Skeletal muscle satellite cell (primary cell): ENCODE data around the gene PLXNA4.

Experiments used
- H3K27me3 ChIP-seq: 2 replicates; pipeline ENCODE4 v1.7.0; 2013; ENCODE audit warnings: low read length; ENCODE audit not compliant: control insufficient read depth, insufficient read depth
- H3K36me3 ChIP-seq: 2 replicates; pipeline ENCODE4 v1.7.0; 2013; ENCODE audit warnings: mild to moderate bottlenecking, control low read depth, low read length; ENCODE audit not compliant: insufficient read depth
- H3K4me1 ChIP-seq: 2 replicates; pipeline ENCODE4 v1.7.0; 2013; ENCODE audit warnings: low read length; ENCODE audit not compliant: control insufficient read depth, insufficient read depth
- H3K4me2 ChIP-seq: 2 replicates; pipeline ENCODE4 v1.7.0; 2013; ENCODE audit warnings: mild to moderate bottlenecking, low read length
- H3K4me3 ChIP-seq: 2 replicates; pipeline ENCODE4 v1.7.0; 2013; ENCODE audit warnings: low read length
- H3K9ac ChIP-seq: 2 replicates; pipeline ENCODE4 v1.7.0; 2013; ENCODE audit warnings: mild to moderate bottlenecking, low read depth, low read length, moderate library complexity
- H3K9me3 ChIP-seq: replicated peaks from 2 replicates; pipeline ENCODE4 v1.7.0; 2013; ENCODE audit warnings: mild to moderate bottlenecking, control low read depth, low read length

Gene PLXNA4

DNA sequence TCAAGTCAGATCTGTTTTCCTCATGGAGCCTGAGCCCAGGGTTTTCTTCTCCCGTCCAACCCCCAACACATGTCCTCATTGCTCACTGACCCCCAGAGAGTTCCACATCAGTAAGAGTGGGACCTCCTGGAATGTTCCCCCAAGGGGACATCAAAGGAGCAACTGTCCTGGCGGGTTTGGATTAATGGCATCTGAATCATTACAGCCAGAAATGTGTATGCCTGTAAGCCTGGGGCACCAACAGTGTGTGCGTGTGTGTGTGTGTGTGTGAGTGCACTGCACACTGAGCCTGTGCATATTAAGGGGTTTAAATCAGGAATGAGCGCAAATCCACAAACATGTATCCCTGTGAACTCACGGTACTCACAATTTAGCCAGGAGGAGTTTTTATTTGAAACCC is 222.3 kb downstream of the PLXNA4 start:
- Histone ChIP-seq H3K36me3 (no peaks in the 10 kb centered on the region), H3K4me2 (no peak overlapping the region), H3K4me1 (no peaks in the 10 kb centered on the region), H3K27me3 (no peaks in the 10 kb centered on the region), H3K9me3 (no peaks in the 10 kb centered on the region), H3K9ac (no peak overlapping the region), H3K4me3 (no peak overlapping the region)

DNA sequence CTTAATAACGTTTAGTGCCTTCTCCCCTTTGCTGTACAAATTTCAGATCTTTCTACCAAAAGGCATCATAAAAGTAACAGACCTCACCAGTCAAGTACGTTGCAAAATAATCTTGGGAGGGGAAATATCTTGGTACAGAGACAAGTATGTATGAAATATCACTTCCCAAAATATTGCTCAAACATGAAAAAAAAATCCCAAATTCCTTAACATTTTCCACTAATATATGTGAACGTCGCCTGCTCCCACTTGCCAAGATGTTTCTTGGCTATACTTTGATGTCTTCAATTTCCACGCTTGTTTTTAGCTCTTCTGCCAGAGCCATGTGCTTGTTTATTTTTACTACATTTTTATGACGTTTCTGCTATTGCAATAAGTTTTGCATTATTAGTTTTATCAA is 223.5 kb downstream of the PLXNA4 start:
- no peak overlapping the region for H3K4me3 ChIP-seq
- no peaks in the 10 kb centered on the region for H3K9me3 ChIP-seq
- H3K27me3 ChIP-seq = no peaks in the 10 kb centered on the region
- no peak overlapping the region for H3K9ac ChIP-seq
- H3K4me2 ChIP-seq = no peak overlapping the region
- no peaks in the 10 kb centered on the region for H3K36me3 ChIP-seq
- no peaks in the 10 kb centered on the region for H3K4me1 ChIP-seq

DNA sequence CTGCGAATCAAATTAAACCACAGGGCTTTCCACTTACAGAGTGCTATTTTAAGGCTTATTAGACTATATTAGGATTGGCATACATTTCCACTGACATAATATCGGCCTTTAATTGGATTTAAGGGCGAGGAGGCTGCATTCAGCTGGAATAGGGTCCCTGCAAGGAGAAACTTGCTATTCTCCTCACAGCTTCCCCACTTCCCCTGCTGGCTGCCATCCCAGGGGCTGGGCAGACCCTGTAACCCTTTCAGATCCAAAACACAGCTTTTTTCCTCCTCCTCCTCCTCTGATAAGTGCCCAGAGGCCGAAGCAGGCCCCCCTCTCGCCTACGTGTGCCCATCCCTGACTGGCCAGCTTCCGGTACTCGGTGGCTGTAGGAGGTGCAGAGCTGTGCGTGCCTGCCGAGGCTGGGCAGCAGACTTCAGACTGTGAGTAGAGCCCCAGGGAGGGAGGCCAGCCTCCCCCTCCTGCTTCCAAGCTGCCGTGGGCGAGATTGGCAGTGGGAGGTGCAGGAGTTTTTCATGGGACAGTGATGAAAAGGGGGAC is 224.2 kb downstream of the PLXNA4 start:
- H3K4me1 ChIP-seq = no peaks in the 10 kb centered on the region
- no peak overlapping the region for H3K4me2 ChIP-seq
- no peaks in the 10 kb centered on the region for H3K27me3 ChIP-seq
- no peak overlapping the region for H3K4me3 ChIP-seq
- H3K9me3 ChIP-seq = no peaks in the 10 kb centered on the region
- no peak overlapping the region for H3K9ac ChIP-seq
- no peaks in the 10 kb centered on the region for H3K36me3 ChIP-seq

DNA sequence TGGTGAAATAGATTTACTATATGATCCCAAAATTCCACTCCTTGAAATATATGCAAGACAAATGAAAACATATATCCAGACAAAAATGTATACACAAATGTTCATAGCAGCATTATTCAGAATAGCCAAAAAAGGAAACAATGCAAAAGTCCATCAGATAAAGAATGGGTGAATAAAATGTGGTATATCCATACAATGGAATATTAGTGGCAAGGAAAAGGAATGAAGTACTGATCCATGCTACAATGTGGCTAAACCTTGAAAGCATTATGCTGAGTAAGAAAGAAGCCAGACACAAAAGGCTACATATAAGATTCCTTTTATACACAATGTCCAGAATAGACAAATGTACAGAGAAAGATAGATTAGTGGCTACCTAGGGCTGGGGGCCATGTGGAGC is 225.5 kb downstream of the PLXNA4 start:
- H3K9ac ChIP-seq = no peak overlapping the region
- no peaks in the 10 kb centered on the region for H3K4me1 ChIP-seq
- H3K36me3 ChIP-seq = no peaks in the 10 kb centered on the region
- no peaks in the 10 kb centered on the region for H3K9me3 ChIP-seq
- no peak overlapping the region for H3K4me3 ChIP-seq
- no peaks in the 10 kb centered on the region for H3K27me3 ChIP-seq
- no peak overlapping the region for H3K4me2 ChIP-seq

DNA sequence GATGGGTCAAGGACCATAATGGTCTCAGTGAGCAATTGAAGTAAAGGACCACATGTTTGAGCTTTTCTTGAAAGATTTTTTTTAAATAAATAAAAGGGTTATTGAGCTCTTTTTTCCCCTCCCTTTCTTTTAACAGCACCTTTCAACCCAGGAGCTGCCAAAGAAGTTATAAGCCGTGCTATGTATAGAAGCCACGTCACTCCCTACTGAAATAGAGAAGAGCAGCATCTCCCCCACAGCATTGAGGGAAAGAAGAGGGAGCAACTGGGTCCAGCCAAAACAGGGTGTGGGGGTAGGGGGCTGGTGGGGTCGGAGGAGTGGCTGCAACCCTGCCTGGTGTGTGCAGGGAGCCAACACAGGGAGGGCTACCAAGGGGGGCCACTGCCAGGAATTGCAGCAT is 227.2 kb downstream of the PLXNA4 start:
- Histone ChIP-seq H3K9ac (no peak overlapping the region), H3K27me3 (no peaks in the 10 kb centered on the region), H3K36me3 (no peaks in the 10 kb centered on the region), H3K9me3 (no peaks in the 10 kb centered on the region), H3K4me1 (no peaks in the 10 kb centered on the region), H3K4me2 (no peak overlapping the region), H3K4me3 (no peak overlapping the region)

DNA sequence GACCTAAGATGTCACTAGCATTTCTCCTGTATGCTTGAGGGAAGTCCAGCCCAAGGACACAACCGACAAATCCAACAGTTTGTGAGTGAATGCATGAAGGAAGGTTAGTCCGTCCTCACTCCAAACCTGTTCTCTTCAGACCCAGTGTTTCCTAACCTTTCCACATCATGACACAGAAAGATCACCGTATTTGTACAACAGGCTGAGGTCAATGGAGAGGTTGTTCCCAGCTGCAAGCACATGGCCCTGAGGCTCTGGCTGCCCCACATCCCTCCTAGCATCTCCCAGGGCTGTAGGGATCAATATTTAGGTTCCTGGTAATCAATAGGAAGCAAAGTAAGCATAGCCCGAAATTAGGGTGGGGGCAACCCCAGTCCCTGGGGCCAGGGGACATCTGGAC is 227.9 kb downstream of the PLXNA4 start:
- H3K9me3 ChIP-seq = no peaks in the 10 kb centered on the region
- H3K4me2 ChIP-seq = no peak overlapping the region
- no peak overlapping the region for H3K9ac ChIP-seq
- H3K4me1 ChIP-seq = no peaks in the 10 kb centered on the region
- H3K27me3 ChIP-seq = no peaks in the 10 kb centered on the region
- H3K36me3 ChIP-seq = no peaks in the 10 kb centered on the region
- no peak overlapping the region for H3K4me3 ChIP-seq

DNA sequence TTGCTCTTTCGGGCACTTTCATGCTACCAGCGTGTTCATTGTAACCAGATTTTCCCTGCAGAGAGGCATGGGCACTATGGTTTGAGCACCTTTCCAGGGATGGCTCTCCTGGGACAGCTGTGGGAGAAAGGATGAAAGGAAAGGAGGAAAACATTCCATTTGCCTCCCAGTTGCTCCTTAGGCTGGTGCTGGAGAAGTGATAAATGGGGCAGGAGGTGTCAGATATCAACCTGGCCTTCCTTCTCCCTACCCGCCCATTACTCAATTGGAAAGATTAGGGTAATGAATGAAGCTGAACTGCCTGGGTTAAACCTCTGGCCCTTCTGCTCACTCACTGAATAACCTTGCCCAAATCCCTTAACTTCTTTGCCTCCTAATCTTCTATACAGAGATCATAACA is 228.4 kb downstream of the PLXNA4 start:
- Histone ChIP-seq H3K4me1 (no peaks in the 10 kb centered on the region), H3K4me3 (no peak overlapping the region), H3K36me3 (no peaks in the 10 kb centered on the region), H3K4me2 (no peak overlapping the region), H3K27me3 (no peaks in the 10 kb centered on the region), H3K9ac (no peak overlapping the region), H3K9me3 (no peaks in the 10 kb centered on the region)

DNA sequence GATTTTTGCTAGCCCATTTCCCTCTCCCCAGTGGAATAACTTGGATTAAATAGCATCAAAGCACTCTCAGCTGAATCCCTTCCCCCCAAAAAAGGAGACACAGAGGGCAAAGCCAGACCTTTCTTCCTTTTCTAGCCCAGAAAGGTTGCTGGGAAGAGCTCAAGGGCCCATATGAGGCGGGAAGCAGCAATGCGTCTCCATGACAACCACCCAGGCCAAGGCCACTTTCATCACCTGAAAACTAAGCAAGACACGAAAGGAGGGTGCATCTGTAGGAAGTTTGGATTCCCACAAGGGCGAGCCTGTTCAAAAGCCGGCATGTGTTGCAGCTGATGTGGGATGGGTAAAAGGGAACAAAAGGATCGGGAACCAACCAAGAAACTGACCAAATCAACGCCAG is 229.1 kb downstream of the PLXNA4 start:
- H3K9me3 ChIP-seq = no peaks in the 10 kb centered on the region
- no peaks in the 10 kb centered on the region for H3K27me3 ChIP-seq
- H3K4me3 ChIP-seq = no peak overlapping the region
- H3K36me3 ChIP-seq = no peaks in the 10 kb centered on the region
- no peak overlapping the region for H3K9ac ChIP-seq
- no peak overlapping the region for H3K4me2 ChIP-seq
- no peaks in the 10 kb centered on the region for H3K4me1 ChIP-seq

DNA sequence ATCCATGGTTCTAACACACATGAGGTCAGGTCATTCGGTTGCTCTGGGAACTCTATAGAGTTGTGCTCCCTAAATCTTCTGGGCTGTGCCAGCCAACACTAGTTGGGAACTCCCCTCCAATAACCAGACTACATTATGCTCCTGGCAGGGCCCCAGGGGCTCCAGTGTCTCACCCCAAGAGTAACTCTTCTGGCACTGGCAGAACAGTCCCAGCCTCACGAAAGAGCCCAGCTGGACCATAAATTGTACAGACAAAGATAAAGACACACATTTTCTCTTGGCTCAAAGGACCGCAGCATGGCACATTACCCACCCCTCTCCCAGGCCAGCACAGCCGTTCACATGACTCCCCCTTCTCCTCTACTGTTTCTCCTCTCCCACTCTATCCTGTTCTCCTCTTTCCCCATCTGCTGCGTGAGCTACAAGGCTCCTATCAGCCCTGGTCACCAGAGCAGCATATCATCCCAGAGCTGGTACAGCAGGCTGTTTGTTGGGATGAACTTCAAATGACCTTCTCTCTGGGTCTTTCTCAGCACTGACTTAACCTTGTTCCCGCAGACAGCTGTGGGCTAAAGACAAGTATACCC is 230.6 kb downstream of the PLXNA4 start:
- no peaks in the 10 kb centered on the region for H3K4me1 ChIP-seq

DNA sequence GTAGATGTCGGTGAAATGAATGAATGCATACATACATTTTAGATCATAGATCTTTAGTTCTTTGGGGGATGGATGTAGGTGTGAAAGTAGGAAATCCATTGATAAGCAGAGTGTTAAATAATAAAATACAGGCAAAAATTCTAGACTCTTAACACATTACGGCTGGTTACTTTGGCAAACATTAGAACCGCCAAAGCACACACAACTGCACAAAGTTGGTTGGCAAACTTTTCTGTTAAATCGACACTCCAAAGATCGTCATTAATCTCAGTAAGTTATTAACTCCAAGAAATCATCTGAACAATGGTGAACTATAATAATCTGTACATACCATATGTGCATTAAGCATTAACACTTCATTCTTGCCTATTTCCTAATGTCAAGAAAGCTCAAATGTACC is 231.2 kb downstream of the PLXNA4 start:
- Histone ChIP-seq H3K4me1 (no peaks in the 10 kb centered on the region), H3K4me2 (no peak overlapping the region), H3K9me3 (no peaks in the 10 kb centered on the region), H3K27me3 (no peaks in the 10 kb centered on the region), H3K4me3 (no peak overlapping the region), H3K9ac (no peak overlapping the region), H3K36me3 (no peaks in the 10 kb centered on the region)

More for the DNA sequence above, 230.6 kb downstream of the PLXNA4 start:
- no peaks in the 10 kb centered on the region for H3K27me3 ChIP-seq
- no peaks in the 10 kb centered on the region for H3K36me3 ChIP-seq
- H3K4me2 ChIP-seq = no peak overlapping the region
- no peaks in the 10 kb centered on the region for H3K9me3 ChIP-seq
- H3K9ac ChIP-seq = no peak overlapping the region
- H3K4me3 ChIP-seq = no peak overlapping the region

DNA sequence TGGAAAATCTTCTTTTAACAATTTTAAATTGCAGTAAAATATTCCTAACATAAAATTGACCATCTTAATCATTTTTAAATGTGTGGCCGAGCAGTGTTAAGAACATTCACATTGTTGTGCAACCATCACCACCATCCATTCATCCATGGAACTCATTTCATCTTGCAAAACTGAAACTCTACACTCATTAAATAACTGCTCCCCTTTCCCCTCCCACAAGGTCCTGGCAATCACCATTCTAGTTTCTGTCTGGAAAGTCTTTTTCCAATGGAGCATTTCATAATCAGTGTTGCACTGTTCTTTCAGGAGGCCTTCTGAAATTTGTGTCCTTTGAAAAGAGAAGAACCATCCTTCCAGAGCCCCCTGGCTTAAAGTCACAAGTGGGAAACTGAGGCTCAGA is 233.1 kb downstream of the PLXNA4 start:
- Histone ChIP-seq H3K9ac (no peak overlapping the region), H3K9me3 (no peaks in the 10 kb centered on the region), H3K4me1 (no peaks in the 10 kb centered on the region), H3K4me2 (no peak overlapping the region), H3K36me3 (no peaks in the 10 kb centered on the region), H3K4me3 (no peak overlapping the region), H3K27me3 (no peaks in the 10 kb centered on the region)

DNA sequence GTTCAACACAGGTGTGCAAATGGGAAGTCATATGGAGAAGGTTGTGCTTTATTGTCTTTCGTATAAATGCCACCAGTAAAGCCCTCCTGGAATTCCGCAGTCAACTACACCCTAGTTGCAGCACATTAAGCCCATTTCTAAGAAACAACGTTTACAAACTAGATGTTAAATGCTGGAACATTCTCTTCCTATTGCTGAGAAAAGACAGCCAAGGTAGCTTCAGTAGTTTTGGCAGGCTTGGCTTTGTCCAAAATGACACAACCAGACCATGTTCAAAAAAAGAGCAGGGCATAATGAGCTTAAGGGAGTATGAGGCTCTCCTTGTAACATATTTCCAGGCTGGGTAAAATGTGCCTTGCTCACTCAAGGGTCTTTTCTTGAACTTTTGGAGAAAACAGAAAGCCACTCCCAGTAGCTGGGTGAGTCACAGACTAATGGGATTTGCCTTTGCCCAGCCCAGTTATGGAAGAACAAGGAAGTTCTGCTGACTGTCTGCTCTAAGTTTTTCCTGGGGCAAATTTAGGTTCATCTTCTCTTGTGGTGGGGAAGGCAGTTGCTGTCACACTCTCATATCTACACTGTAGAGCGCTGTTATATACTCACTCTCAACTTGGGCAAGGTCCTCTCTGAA is 238.7 kb downstream of the PLXNA4 start:
- Histone ChIP-seq H3K9me3 (no peaks in the 10 kb centered on the region), H3K4me1 (no peaks in the 10 kb centered on the region), H3K4me3 (no peak overlapping the region), H3K4me2 (no peak overlapping the region), H3K36me3 (no peaks in the 10 kb centered on the region), H3K9ac (no peak overlapping the region), H3K27me3 (no peaks in the 10 kb centered on the region)
